ENCODE measurements around the gene ZFHX3.

Gene ZFHX3

DNA sequence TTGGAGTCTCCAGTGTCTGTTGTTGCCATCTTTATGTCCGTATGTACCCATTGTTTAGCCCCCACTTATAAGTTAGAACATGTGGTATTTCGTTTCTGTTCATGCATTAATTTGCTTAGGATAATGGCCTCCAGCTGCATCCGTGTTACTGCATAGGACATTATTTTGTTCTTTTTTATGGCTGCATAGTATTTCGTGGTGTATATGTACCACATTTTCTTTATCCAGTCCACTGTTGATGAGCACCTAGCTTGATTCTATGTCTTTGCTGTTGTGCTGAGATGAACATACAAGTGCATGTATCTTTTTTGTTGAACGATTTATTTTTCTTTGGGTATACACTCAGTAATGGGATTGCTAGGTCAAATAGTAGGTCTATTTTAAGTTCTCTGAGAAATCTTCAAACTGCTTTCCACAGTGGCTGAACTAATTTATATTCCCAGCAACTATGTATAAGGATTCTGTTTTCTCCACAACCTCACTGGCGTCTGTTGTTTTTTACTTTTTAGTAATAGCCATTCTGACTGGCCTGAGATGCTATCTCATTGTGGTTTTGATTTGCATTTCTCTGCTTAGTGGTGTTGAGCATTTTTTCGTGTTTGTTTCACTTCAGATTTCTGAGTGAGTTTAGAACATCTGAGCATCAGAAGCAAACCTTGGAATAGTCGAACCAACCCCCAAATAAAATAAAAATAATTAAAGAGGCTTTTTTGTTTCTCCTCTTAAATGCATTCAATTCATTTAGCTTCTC is 304.7 kb downstream of the ZFHX3 start:
- TF ChIP-seq, protein P1, sequence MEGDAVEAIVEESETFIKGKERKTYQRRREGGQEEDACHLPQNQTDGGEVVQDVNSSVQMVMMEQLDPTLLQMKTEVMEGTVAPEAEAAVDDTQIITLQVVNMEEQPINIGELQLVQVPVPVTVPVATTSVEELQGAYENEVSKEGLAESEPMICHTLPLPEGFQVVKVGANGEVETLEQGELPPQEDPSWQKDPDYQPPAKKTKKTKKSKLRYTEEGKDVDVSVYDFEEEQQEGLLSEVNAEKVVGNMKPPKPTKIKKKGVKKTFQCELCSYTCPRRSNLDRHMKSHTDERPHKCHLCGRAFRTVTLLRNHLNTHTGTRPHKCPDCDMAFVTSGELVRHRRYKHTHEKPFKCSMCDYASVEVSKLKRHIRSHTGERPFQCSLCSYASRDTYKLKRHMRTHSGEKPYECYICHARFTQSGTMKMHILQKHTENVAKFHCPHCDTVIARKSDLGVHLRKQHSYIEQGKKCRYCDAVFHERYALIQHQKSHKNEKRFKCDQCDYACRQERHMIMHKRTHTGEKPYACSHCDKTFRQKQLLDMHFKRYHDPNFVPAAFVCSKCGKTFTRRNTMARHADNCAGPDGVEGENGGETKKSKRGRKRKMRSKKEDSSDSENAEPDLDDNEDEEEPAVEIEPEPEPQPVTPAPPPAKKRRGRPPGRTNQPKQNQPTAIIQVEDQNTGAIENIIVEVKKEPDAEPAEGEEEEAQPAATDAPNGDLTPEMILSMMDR (IDR thresholded peaks at IDR 0.05; ENCODE audit: control extremely low read depth, extremely low read depth, low read depth, missing control alignments), result no peak
- DNase-seq (ENCODE audit: extremely low spot score), result no peak
- ChIA-PET POLR2A (no interaction called here), CTCF (interaction anchor here (1.0 to 1.5 kb wide), 4 partner anchors 9 to 90 kb away, joined by 3 to 5 read pairs (median 3); no protein-coding TSS in a partner anchor)

DNA sequence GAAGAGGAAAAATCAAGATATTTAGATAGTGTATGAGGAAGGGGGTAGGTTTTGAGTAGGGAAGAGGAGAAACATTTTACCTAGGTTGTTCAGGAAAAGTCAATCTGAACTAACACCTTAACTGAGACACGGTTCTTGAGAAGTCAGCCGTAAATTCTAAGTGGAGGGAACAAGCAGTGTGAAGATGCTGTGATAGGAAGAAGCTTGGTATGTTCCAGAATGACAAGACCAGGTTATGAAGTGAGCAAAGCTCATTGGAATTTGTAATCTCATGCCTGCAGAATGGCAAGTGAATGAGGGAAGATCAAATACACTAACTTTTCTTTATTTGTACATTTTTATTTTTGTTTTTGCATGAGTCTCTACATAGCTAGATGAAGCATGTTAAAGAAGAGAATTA is 307.6 kb downstream of the ZFHX3 start:
- TF ChIP-seq, protein P1 (IDR thresholded peaks at IDR 0.05; ENCODE audit: control extremely low read depth, extremely low read depth, low read depth, missing control alignments), result no peak
- no peak for DNase-seq (ENCODE audit: extremely low spot score)
- ChIA-PET POLR2A (no interaction called here), CTCF (no interaction called here)

DNA sequence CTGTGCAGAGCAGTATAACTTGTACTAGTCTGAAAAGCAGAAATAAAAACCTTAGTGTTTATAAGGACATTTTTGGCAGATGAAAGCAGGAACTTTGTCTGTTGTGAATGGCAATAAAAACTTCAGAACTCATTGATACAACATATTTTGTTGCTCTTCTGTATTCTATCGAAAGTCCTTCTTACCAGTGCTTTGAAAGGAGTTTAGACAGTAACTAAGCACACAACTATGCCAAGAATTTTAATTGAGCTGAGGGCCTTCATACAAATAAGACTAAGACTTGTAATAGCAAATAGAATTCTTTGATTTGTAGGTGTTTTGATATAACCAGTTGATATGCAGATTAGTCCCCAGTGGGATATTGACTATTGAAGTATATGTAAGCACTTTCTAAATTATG is 308.4 kb downstream of the ZFHX3 start:
- POLR2A ChIA-PET, result no interaction called here
- TF ChIP-seq, protein P1 (IDR thresholded peaks at IDR 0.05; ENCODE audit: control extremely low read depth, extremely low read depth, low read depth, missing control alignments), result no peak
- CTCF ChIA-PET, result no interaction called here
- no peak for DNase-seq (ENCODE audit: extremely low spot score)

DNA sequence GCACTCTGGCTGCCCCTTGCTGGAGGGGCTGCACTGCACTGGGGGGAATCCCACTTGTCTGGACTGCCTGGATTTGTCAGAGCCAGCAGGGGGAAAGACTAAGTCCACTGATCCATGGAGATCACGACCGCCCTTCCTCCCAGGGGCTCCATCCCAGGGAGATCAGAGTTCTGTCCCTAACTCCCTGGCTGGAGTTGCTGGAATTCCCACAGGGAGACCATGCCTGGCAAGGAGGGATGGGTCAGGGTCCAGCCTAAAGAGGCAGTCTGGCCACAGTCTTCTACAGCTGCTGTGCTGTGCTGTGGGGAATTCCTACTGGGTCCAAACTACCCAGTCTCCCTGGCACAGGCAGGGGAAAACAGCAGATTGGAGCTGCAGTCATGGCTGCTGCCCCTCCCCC is 311.9 kb downstream of the ZFHX3 start:
- POLR2A ChIA-PET, result no interaction called here
- no peak for DNase-seq (ENCODE audit: extremely low spot score)
- TF ChIP-seq, protein P1 (IDR thresholded peaks at IDR 0.05; ENCODE audit: control extremely low read depth, extremely low read depth, low read depth, missing control alignments), result no peak
- CTCF ChIA-PET, result no interaction called here

All from GM10248 (cell line).